GM21515 (cell line): ENCODE results near the gene HOXD13.

ENCODE experiments used
- ATAC-seq: cut with Tn5 transposase; IDR thresholded peaks from one replicate; pipeline ENCODE4 v1.9.1; 2021; ENCODE audit not compliant: unreplicated experiment

The HOXD13 gene

DNA sequence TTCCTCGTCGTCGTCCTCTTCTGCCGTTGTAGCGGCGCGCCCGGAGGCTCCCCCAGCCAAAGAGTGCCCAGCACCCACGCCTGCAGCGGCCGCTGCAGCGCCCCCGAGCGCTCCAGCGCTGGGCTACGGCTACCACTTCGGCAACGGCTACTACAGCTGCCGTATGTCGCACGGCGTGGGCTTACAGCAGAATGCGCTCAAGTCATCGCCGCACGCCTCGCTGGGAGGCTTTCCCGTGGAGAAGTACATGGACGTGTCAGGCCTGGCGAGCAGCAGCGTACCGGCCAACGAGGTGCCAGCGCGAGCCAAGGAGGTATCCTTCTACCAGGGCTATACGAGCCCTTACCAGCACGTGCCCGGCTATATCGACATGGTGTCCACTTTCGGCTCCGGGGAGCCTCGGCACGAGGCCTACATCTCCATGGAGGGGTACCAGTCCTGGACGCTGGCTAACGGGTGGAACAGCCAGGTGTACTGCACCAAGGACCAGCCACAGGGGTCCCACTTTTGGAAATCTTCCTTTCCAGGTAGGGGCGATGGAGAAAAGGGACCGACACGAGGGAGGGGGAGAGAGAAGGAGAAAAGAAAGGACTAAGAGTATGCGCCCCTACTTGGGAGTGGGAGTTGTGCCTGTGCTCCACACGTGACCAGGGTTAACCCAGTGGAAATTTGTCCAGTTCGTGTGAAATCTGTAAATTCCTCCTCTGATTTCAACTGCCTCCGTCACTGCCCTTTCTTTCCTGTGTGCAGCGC is 800 bp downstream of the HOXD13 start:
- no peak for ATAC-seq

DNA sequence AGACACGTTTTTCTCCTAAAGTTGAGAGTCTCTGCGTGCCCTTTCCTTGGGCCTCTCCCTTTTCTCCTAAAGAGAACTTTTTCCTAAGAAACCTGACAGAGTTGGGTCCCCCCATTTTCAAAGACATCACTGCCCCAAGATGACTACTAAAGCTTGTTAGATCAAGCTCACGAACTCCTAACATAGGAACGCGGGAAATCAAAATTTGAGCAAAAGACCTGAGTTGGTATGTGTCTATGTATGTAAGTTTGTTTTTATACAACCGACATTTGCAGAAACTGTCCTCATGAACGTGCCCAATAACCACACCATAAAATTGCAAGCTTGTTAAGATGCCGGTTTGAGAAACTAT is 1.4 kb downstream of the HOXD13 start:
- no peak for ATAC-seq

DNA sequence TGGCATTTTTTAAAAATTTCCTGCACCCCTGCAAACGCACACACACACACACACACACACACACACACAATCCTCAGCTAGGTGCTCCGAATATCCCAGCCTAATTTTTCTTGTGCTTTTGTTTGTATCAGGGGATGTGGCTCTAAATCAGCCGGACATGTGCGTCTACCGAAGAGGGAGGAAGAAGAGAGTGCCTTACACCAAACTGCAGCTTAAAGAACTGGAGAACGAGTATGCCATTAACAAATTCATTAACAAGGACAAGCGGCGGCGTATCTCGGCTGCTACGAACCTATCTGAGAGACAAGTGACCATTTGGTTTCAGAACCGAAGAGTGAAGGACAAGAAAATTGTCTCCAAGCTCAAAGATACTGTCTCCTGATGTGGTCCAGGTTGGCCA is 1.8 kb downstream of the HOXD13 start:
- no peak for ATAC-seq

DNA sequence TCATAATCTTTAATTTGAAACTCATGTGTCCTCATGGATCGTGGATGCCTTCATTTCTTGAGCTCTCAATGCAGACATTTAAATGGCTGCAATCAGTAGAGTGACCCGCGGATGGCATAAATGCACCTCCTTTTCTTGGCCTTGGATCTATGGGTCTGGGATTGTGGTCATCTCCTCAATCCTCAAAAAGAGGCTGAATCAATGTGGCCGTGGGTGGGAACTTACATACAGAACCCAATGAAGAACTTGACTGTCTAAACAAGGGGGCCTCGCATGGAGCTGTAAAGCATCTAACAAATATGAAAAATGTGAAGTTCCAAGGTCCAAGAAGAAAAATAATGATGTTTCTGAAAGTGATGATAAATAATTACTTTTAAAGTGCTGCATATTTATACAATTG is 2.9 kb downstream of the HOXD13 start:
- ATAC-seq: no peak

DNA sequence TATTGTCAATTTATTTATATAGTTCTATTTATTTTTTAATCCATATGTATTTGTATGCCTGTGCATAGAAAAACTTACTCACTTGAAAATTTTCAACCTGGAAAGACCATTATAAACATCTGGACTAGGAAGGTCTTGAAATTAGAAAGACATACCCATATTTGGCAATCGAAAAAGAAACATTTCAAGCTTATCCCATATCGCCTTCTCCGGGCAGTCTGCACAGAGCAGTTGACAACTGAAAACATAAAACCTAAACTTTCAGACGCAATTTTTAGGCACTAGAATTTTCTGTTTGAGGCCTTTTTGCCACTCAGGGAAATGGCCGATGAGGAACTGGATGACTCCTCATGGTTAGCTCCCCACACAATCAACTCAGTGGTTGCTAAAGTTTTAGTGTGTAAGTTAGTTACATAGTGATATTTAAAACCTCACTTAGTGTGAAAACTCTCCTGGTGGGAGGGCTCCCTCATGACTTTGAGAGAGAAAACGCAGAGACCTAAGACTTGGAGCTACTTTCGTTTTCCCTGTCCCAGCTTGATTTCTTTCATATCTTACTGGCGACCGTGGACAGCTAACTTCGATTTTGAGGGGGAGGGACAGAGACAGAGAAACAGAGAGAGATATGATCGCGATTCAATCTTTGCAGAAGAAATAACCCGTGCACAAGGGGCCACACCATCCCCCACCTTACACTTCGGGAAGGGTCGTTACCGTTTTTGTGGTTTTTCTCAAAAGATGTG is 3.9 kb downstream of the HOXD13 start:
- no peak for ATAC-seq

DNA sequence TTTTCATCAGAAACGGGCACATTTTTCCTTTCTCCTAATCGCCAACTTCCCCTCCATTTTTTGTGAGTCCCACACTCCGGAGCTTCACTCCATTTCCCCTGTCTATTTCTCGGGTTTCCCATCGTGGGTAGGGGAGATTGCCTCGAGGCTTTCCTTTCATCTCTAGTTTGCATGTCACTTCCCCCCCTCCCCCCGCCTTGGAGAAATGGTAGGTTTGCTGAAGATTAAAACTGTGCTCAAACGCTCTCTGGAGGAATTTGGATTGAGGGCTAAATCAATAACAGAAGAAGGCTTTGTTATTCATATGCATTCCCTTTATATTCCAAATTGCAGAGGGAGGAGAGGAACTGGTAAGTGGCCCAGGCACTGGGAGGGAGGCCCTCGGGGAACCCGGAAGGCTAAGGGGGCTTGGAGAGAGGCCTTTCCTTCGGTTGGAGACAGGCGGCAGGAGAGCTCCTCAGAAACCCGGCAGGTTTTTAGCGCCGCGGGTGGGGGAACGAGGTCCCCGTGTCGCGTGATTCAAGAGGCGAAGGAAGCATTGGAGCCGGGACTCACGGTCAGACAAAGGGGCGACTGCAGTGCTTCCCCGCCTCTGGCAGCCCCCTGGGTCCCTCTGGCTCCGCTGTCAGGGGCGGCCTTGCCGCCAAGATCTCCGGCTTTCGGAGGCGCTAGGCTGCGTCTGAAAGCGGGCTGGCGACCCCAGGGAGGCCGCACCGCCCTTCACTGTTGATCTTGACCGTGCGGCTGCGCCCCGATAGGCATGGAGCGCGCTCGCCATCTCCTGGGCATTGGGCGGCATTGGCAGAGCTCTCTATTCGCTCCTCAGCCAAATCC is 4.7 kb downstream of the HOXD13 start:
- ATAC-seq: peak; percentile 87

DNA sequence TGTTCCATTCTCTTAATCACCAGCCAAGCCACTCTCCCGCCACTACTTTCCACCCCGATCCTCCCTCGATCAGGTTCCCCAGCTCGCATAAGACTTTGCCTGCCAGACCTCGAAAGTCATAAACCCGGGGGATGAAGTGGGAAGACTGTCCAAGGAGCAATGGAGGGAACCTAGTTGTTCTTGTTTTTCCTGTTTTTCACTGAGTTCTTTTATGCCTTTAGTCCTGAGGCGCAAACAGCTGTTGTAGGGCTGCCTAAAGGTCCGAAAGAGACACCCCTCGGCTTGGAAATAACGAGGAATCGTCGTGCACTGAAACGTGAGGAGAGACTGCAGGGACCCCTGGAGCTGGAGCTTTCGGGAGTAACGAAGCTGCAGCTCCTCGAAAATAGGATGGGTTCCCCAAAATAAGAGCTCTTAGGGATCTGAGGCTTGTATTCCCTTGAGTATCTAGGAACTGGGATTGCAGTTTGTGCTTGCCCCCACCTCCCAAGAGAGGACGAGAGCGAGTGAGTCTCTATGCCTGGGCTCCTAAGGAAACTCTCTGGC is 5.4 kb downstream of the HOXD13 start:
- no peak for ATAC-seq

DNA sequence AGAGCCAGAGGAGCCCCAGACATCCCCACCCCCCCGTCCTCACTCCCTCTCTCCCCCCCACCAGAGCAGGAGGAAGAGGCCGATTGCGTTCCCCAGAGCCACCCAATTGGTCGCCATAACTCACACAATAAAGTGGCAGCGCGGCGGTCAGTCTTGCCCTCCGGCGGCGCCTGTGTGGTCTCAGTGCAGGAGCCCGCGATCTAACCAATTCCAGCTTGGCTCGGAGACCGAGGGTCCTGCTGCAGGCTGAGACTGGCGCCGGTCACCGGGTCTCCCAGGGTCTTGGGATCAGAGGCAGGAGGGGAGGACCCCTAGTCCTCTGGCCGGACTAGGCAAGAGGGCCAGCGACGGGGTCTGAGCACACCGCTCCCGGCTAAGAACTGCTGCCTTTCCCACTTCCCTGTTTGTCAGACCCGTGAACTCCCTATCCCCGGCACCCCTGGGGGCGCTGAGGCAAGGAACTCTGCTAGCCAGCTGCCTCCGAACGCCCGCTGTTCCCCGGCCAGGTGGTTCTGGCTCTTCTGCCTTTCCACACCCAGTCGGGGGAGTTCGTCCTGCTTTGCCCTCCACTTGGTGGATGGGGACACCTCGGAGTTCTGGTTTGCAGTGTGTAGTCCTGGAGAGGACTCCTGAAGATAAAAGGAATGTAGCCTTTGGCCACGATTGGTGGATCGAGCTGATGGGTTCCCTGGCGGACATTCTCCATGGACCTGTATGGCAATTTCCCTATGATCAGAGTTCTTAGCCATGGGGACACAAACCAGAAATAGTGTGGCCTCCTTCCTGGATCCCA is 6.0 kb downstream of the HOXD13 start:
- ATAC-seq: no peak

DNA sequence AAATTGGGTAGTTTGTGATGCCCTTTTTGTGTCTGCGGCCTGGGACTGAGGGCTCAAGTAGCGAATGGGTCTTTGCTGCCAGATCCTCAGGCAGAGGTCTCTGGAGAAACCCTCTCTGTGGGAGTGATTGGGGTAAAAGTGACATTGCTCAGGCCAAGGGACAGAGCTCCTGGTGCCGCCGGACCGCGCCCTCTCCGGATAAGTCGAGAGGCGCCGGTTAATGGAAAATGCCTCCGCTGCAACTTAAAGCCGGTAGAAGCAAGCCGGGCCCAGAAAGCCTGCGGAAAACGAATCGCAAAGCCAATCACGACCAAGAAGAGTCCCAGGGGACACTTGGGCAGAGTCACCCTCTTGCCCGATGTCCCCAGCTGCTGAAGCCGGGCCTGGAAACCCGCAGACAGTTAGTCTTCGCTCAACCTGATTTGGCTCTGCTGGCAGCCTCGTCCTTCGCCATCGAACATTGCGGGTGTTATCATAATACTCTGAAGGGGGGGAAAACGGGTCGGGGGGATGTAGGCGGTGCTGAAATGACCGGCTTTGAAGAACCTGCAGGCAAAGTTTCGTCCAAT is 6.7 kb downstream of the HOXD13 start:
- no peak for ATAC-seq

DNA sequence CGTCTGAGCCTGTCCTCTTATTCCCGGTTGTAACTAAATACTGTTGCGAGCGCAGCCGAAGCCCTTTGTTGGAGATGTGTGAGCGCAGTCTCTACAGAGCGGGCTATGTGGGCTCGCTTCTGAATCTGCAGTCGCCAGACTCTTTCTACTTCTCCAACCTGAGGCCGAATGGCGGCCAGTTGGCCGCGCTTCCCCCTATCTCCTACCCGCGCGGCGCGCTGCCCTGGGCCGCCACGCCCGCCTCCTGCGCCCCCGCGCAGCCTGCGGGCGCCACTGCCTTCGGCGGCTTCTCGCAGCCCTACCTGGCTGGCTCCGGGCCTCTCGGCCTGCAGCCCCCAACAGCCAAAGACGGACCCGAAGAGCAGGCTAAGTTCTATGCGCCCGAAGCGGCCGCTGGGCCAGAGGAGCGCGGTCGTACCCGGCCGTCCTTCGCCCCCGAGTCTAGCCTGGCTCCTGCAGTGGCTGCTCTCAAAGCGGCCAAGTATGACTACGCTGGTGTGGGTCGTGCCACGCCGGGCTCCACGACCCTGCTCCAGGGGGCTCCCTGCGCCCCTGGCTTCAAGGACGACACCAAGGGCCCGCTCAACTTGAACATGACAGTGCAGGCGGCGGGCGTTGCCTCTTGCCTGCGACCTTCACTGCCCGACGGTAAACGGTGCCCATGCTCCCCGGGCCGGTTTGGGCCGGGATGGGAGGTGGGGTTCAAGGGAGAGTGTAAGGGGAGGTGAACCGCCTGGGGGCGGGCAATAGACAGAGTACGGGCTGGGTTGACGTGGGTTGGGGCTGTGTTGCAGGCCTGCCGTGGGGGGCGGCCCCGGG is 7.4 kb downstream of the HOXD13 start, which contains the start of gene HOXD12:
Gene HOXD12, plus strand, starts transcription at position 68 of the 819 bp plus-strand sequence. Its CDS starts 7 bp downstream, at position 75.
- ATAC-seq: no peak

DNA sequence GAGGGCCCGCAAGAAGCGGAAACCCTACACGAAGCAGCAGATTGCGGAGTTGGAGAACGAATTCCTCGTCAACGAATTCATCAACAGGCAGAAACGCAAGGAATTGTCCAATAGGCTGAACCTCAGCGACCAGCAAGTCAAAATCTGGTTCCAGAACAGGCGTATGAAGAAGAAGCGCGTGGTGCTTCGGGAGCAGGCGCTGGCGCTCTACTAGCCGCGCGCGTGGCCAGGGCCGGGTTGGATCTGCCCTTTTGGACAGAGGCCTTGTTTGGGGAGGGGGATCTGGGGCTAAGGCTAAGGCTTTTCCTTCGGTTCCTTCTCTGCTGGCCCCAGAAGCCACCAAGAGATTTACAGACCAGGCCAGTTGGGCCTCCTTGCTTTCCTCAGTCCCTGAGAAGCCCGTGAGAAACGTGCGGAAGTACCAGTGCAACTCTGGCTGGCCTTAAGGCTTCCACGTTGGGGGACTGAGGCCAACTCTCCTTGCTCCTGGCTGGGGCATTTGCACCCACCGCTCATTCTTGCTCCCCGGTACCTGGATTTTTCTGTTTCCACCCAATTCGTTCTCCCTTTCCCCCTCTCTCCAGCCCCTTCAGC is 8.1 kb downstream of the HOXD13 start:
- ATAC-seq: no peak

DNA sequence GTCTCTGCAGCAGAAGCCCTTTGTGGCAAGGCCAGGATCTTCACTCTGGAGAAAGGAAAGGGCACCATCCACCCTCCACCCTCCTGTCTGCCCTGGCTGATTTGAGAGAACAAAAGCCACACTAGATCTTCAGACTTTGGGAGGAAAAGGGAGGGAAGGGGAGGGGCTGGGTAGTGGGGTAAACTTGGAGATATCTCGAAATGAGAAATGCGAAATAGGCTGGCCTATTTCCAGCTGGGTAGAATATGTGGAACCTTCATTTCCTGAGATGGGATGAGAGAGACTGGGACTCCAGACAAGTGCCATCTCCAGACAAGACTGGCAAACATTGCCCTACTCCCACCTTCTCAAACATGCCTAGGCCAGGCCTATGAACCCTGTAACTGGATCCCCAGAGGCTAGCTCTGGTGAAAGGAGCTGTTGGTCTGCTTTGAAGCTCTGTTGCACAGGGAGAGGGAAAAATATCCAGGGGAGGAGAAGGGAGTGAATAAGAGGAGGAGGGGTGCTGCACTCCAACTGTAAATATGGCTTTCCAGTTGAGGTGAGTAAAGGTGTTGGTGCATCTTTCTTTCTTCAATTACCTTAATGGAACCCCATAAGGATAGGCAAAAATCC is 8.8 kb downstream of the HOXD13 start:
- no peak for ATAC-seq

DNA sequence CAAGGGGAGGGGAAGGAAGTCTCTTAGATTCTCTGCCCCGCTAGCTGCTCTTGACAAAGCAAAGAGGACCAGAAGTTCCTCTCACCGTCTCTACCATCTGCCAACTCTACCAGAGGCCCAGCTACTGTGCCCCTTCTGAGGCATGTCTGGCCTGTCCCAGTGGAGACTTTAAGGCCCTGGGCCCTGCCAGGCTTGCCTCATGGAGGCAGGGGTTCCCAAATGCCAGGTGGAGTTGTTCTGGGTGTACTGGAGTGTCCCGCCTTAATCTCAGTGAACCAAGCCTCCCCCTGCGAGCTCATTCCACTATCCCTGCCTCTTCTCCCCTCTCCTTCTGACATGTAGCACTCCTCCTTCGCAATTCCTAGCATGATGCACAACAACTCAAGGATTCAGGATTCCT is 9.3 kb downstream of the HOXD13 start:
- no peak for ATAC-seq

DNA sequence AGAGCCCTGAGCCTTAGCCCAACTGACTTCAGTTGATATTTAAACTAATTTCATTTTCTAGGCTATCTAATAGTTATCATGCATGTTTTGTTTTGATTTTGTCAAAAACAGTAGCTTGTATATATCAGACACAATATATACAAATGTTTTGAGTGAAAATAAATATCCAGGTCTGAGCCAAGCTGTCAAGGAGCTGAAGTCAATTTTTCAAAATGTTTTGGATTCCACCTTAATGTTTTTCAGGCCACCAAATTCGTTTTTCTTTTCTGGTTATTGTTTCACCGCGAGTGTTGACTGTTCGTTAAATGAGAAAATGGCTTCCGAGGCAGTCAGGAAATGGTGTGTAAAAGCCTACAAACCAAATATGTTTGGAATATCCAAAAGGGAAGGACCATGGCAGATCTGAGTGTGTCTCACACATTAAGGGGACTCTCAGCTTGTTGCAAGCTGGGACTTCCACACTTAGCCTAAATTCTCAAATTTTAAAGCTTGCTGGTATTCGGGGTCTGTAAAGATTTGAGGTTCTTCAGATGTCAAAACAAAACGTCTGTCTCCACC is 9.9 kb downstream of the HOXD13 start:
- ATAC-seq: no peak

DNA sequence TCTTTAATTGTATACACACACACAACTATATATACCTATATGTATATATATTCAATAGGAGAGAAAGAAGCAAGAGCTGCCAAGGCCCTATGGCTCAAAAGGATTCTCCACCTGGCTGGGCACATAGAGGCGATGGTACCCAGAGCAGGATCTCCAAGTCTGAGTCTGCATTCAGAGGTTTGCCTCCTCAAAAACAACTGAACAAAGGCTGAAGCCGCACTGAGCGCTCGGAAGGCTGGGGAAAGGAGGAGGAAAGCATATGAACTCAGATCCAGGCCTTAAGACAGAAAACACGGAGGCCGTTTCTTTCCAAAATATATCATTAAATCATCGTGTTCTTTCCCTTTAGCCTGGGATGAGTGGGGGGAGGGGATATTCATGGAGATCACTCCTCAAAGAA is 10.7 kb downstream of the HOXD13 start:
- no peak for ATAC-seq

DNA sequence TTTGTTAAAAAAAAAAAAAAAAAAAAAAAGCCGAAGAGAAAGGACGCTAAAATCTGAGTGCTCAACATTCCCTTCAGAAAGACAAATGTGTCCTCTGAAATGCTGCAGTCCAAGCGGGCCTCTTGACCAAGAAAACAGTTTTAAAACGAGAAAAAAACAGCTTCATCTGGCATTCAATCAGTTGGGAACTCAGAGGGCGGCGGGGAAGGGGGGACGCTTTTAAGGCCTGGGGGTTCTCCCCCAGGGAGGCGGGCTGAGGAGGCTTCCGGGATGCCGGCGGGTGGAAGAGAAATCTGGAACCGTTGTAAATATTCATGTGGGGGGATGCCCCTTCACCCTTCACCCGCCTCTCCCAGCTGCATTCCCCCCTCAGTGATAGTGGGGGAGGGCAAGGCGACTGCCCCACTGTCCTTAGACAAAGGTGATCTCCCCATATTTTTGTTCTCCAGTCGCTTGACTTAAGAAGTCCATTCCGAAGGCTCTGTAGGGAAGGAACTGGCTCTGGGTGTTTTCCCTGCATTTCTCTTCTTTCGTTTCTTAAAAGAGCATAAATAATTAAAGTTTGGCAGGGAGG is 11.3 kb downstream of the HOXD13 start:
- no peak for ATAC-seq

DNA sequence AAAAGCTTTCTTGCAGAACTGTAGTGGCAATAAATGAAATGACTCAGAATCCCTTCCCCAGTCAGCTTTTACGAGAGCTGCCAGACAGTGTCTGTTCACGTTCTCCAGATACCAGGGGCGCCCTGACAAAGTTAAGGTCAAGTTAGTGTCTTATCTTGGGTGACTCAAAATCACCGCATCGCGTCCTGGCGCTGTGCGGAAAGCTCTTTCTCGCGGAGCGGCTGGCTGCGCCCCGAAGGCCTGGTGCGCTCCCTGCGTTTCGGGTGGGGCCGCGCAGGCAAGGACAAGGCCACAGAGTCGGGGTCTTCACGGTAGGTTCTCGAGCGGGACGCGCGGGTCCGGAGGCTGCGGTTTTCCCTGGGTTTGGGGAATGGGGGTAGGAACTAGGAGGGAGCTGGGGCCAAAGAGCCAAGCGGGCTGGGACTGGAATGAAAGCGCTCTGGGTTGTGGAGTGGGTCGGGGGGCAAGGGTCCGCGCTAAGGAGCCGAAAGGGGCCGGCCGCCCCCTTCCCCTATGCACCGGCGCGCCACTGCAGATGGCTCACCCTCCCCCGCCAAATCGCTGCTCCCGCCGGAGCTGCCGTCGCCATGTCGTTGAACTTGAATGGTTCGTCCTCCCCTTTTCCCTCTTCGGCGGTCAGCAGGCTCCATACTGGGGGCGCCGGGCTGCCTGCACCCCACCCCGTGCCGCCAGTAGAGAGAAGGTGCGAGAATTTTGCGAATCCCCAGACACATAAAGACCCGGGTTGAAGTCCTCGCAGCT is 12.0 kb downstream of the HOXD13 start:
- ATAC-seq: no peak
